WTC11 (cell line): Measurements from ENCODE around the gene MMS22L. TPM values are rescaled to one million over a fixed set of nuclear protein-coding genes. Genes with fewer than 3 reads are reported as not detected.

Experiments
- ATAC-seq: fragments of 200-7000 bp; cut with Tn5 transposase; 2 replicates; pipeline ENCODE4 v1.10.0; 2021; ENCODE audit warnings: mild to moderate bottlenecking, moderate library complexity
- CTCF ChIA-PET: fragments of 300-600 bp; sonication (Branson Sonifier 250); formaldehyde crosslinking; loops from one replicate; lab custom pipeline; 2021; ENCODE audit warnings: antibody characterized with exemption; lab: Charles Lee
- POLR2A ChIA-PET: fragments of 350-600 bp; sonication (Branson Sonifier 250); formaldehyde crosslinking; loops from one replicate; lab custom pipeline; 2021; ENCODE audit warnings: antibody characterized with exemption; lab: Charles Lee
- DNase-seq: peaks from one replicate; pipeline ENCODE4 v3.0.0; 2021; ENCODE audit warnings: low spot score
- H3K27ac Mint-ChIP-seq: 2 replicates; pipeline ENCODE4 v1.8.0; 2021; ENCODE audit warnings: mixed read lengths
- H3K27me3 Mint-ChIP-seq: 2 replicates; pipeline ENCODE4 v1.8.0; 2021; ENCODE audit warnings: low read depth, mild to moderate bottlenecking, moderate library complexity, mixed read lengths
- H3K36me3 Mint-ChIP-seq: 2 replicates; pipeline ENCODE4 v1.8.0; 2021; ENCODE audit warnings: mixed read lengths
- H3K4me1 Mint-ChIP-seq: 2 replicates; pipeline ENCODE4 v1.8.0; 2022; ENCODE audit warnings: mixed read lengths
- H3K4me3 Mint-ChIP-seq: 2 replicates; pipeline ENCODE4 v1.8.0; 2021; ENCODE audit warnings: mild to moderate bottlenecking, moderate library complexity, mixed read lengths
- H3K9me3 Mint-ChIP-seq: 2 replicates; pipeline ENCODE4 v1.8.0; 2021; ENCODE audit warnings: mixed read lengths
- ATF1 ChIP-seq: sonication (generic); formaldehyde crosslinking; IDR thresholded peaks from 2 replicates; pipeline ENCODE4 v1.8.1; 2023; ENCODE audit warnings: mild to moderate bottlenecking, moderate library complexity, missing genetic modification reagents
- E2F1 ChIP-seq: sonication (generic); formaldehyde crosslinking; IDR thresholded peaks from 2 replicates; pipeline ENCODE4 v1.8.0; 2022; ENCODE audit warnings: mild to moderate bottlenecking, missing genetic modification reagents
- E2F4 ChIP-seq: sonication (generic); formaldehyde crosslinking; IDR thresholded peaks from 2 replicates; pipeline ENCODE4 v1.8.1; 2022; ENCODE audit warnings: low read depth, mild to moderate bottlenecking, moderate library complexity, missing genetic modification reagents, borderline replicate concordance
- ETV6 ChIP-seq: sonication (generic); formaldehyde crosslinking; IDR thresholded peaks from 2 replicates; pipeline ENCODE4 v1.8.1; 2022; ENCODE audit warnings: mild to moderate bottlenecking, missing genetic modification reagents
- FOXJ3 ChIP-seq: sonication (generic); formaldehyde crosslinking; IDR thresholded peaks from 2 replicates; pipeline ENCODE4 v1.9.0; 2021; ENCODE audit warnings: missing genetic modification reagents, mild to moderate bottlenecking, borderline replicate concordance
- FOXK1 ChIP-seq: sonication (generic); formaldehyde crosslinking; IDR thresholded peaks from 2 replicates; pipeline ENCODE4 v1.8.0; 2022; ENCODE audit warnings: mild to moderate bottlenecking, moderate library complexity, missing genetic modification reagents
- FOXP1 ChIP-seq: sonication (generic); formaldehyde crosslinking; IDR thresholded peaks from 2 replicates; pipeline ENCODE4 v1.8.0; 2022; ENCODE audit warnings: missing genetic modification reagents, mild to moderate bottlenecking, moderate library complexity, borderline replicate concordance
- JAZF1 ChIP-seq: fragments of 250-450 bp; sonication (Bioruptor Pico); IDR thresholded peaks from 2 replicates; pipeline ENCODE4 v1.9.0; 2021; ENCODE audit warnings: moderate library complexity, mild to moderate bottlenecking, inconsistent platforms
- MLX ChIP-seq: sonication (generic); formaldehyde crosslinking; IDR thresholded peaks from 2 replicates; pipeline ENCODE4 v1.8.1; 2023; ENCODE audit warnings: mild to moderate bottlenecking, missing genetic modification reagents, moderate library complexity
- NR3C1 ChIP-seq: sonication (generic); formaldehyde crosslinking; conservative IDR thresholded peaks from 2 replicates; pipeline ENCODE4 v1.8.1; 2023; ENCODE audit warnings: low read depth, mild to moderate bottlenecking, missing genetic modification reagents
- ZNF232 ChIP-seq: sonication (generic); formaldehyde crosslinking; IDR thresholded peaks from 2 replicates; pipeline ENCODE4 v1.8.0; 2022; ENCODE audit warnings: mild to moderate bottlenecking, missing genetic modification reagents
- ZSCAN18 ChIP-seq: fragments of 250-450 bp; sonication (Bioruptor Pico); IDR thresholded peaks from 2 replicates; pipeline ENCODE4 v2.1.2; 2022; ENCODE audit warnings: mild to moderate bottlenecking, moderate library complexity
- total RNA-seq: library from RNA; stranded (reverse); gene quantifications from 3 replicates; pipeline ENCODE4 v1.2.3, GENCODE V29; 2021
- TF ChIP-seq, protein P1 (sequence below): fragments of 250-450 bp; sonication (Bioruptor Pico); IDR thresholded peaks from 2 replicates; pipeline ENCODE4 v1.9.0; 2021; ENCODE audit warnings: mild to moderate bottlenecking
- TF ChIP-seq, protein P2 (sequence below): sonication (generic); formaldehyde crosslinking; IDR thresholded peaks from 2 replicates; pipeline ENCODE4 v1.8.0; 2022; ENCODE audit warnings: mild to moderate bottlenecking, missing genetic modification reagents
- TF ChIP-seq, protein P3 (sequence below): sonication (generic); formaldehyde crosslinking; IDR thresholded peaks from 2 replicates; pipeline ENCODE4 v1.8.0; 2022; ENCODE audit warnings: mild to moderate bottlenecking, missing genetic modification reagents
- TF ChIP-seq, protein P4 (sequence below): sonication (generic); formaldehyde crosslinking; IDR thresholded peaks from 2 replicates; pipeline ENCODE4 v1.8.1; 2023; ENCODE audit warnings: mild to moderate bottlenecking, missing genetic modification reagents

MMS22L gene
- total RNA-seq, 1 experiment from 2014 or later = 39.7 TPM

- TF ChIP-seq, protein P1, sequence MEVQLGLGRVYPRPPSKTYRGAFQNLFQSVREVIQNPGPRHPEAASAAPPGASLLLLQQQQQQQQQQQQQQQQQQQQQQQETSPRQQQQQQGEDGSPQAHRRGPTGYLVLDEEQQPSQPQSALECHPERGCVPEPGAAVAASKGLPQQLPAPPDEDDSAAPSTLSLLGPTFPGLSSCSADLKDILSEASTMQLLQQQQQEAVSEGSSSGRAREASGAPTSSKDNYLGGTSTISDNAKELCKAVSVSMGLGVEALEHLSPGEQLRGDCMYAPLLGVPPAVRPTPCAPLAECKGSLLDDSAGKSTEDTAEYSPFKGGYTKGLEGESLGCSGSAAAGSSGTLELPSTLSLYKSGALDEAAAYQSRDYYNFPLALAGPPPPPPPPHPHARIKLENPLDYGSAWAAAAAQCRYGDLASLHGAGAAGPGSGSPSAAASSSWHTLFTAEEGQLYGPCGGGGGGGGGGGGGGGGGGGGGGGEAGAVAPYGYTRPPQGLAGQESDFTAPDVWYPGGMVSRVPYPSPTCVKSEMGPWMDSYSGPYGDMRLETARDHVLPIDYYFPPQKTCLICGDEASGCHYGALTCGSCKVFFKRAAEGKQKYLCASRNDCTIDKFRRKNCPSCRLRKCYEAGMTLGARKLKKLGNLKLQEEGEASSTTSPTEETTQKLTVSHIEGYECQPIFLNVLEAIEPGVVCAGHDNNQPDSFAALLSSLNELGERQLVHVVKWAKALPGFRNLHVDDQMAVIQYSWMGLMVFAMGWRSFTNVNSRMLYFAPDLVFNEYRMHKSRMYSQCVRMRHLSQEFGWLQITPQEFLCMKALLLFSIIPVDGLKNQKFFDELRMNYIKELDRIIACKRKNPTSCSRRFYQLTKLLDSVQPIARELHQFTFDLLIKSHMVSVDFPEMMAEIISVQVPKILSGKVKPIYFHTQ (CRISPR knock-in tag) = no peak
- no peak for TF ChIP-seq ETV6
- TF ChIP-seq, protein P2, sequence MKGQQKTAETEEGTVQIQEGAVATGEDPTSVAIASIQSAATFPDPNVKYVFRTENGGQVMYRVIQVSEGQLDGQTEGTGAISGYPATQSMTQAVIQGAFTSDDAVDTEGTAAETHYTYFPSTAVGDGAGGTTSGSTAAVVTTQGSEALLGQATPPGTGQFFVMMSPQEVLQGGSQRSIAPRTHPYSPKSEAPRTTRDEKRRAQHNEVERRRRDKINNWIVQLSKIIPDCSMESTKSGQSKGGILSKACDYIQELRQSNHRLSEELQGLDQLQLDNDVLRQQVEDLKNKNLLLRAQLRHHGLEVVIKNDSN (CRISPR knock-in tag) = no peak
- no peak for TF ChIP-seq E2F4 (CRISPR knock-in tag)
- no peak for TF ChIP-seq ZSCAN18
- TF ChIP-seq FOXJ3 (CRISPR knock-in tag) = no peak
- no peak for TF ChIP-seq FOXP1
- no peak for TF ChIP-seq FOXK1 (CRISPR knock-in tag)
- no peak for TF ChIP-seq ZNF232
- TF ChIP-seq, protein P3, sequence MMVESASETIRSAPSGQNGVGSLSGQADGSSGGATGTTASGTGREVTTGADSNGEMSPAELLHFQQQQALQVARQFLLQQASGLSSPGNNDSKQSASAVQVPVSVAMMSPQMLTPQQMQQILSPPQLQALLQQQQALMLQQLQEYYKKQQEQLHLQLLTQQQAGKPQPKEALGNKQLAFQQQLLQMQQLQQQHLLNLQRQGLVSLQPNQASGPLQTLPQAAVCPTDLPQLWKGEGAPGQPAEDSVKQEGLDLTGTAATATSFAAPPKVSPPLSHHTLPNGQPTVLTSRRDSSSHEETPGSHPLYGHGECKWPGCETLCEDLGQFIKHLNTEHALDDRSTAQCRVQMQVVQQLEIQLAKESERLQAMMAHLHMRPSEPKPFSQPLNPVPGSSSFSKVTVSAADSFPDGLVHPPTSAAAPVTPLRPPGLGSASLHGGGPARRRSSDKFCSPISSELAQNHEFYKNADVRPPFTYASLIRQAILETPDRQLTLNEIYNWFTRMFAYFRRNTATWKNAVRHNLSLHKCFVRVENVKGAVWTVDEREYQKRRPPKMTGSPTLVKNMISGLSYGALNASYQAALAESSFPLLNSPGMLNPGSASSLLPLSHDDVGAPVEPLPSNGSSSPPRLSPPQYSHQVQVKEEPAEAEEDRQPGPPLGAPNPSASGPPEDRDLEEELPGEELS (CRISPR knock-in tag) = no peak
Observed at GRCh38 chr6:97195117-97195516, 87.9 kb downstream of the MMS22L start (continued).

- H3K36me3 Mint-ChIP-seq = peaks cover 8% of the 10 kb centered on the region; the same call in 1 of the 2 replicates
- H3K4me3 Mint-ChIP-seq = no peak overlapping the region
- TF ChIP-seq ATF1 (CRISPR knock-in tag) (no peak), NR3C1 (CRISPR knock-in tag) (no peak), JAZF1 (CRISPR knock-in tag) (no peak), MLX (CRISPR knock-in tag) (no peak), E2F1 (CRISPR knock-in tag) (no peak)
- TF ChIP-seq, protein P1 (CRISPR knock-in tag) = no peak
- TF ChIP-seq, protein P4, sequence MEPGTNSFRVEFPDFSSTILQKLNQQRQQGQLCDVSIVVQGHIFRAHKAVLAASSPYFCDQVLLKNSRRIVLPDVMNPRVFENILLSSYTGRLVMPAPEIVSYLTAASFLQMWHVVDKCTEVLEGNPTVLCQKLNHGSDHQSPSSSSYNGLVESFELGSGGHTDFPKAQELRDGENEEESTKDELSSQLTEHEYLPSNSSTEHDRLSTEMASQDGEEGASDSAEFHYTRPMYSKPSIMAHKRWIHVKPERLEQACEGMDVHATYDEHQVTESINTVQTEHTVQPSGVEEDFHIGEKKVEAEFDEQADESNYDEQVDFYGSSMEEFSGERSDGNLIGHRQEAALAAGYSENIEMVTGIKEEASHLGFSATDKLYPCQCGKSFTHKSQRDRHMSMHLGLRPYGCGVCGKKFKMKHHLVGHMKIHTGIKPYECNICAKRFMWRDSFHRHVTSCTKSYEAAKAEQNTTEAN = no peak
- peaks cover 4% of the 10 kb centered on the region for H3K4me1 Mint-ChIP-seq
- no peaks in the 10 kb centered on the region for H3K27me3 Mint-ChIP-seq
- DNase-seq (no peak), ATAC-seq (no peak)
- no peaks in the 10 kb centered on the region for H3K9me3 Mint-ChIP-seq
- ChIA-PET POLR2A (interaction anchor here (0.7 kb wide), 1 partner anchor 254 kb away, joined by 5 read pairs; no protein-coding TSS in a partner anchor), CTCF (interaction anchor here (0.7 to 2.8 kb wide), 3 partner anchors 25 to 1704 kb away, joined by 3 to 14 read pairs (median 4); no protein-coding TSS in a partner anchor)
- no peak overlapping the region for H3K27ac Mint-ChIP-seq
Observed at GRCh38 chr6:97189767-97190166, 93.2 kb downstream of the MMS22L start.
